Endothelial cell of umbilical vein (primary cell): ENCODE data around the gene RPS8. TPM values are rescaled to one million over a fixed set of nuclear protein-coding genes. Genes with fewer than 3 reads are reported as not detected.

ENCODE experiments used
- BruUV-seq: library from RNA; stranded (reverse); fragments of 400-500 nt; replicated peaks from 2 replicates; lab custom pipeline; 2021; lab: Mats Ljungman, UMichigan
- CTCF ChIA-PET: fragments of 300-600, 350-600 bp; sonication (Branson Sonifier 250); formaldehyde crosslinking; loops from one replicate; lab custom pipeline; 2021; ENCODE audit warnings: antibody characterized with exemption, inconsistent platforms; lab: Charles Lee
- POLR2A ChIA-PET: fragments of 300-600, 350-600 bp; sonication (Branson Sonifier 250); formaldehyde crosslinking; loops from one replicate; lab custom pipeline; 2021; ENCODE audit warnings: antibody characterized with exemption, inconsistent platforms; lab: Charles Lee
- DNase-seq: peaks from one replicate; pipeline ENCODE4 v3.0.0-alpha.2; 2011; ENCODE audit warnings: low read depth, low spot score
- FAIRE-seq: peaks from 2 replicates; lab custom pipeline; 2011; peaks lifted over from hg19 to GRCh38; lab: Jason Lieb, UNC
- H2AFZ ChIP-seq: 2 replicates; pipeline ENCODE4 v1.6.0; 2012; ENCODE audit warnings: low read depth, low read length, control low read depth, inconsistent platforms
- H3K27ac ChIP-seq: 2 replicates; pipeline ENCODE4 v1.5.1; 2011; ENCODE audit warnings: low read depth, mild to moderate bottlenecking, control low read depth, low read length, moderate library complexity; ENCODE audit not compliant: insufficient read depth
- H3K27me3 ChIP-seq, 2 experiments: 2 replicates each; pipeline versions ENCODE4 v1.6.0 to v1.6.1; 2011; ENCODE audit warnings: low read length in 2 of 2, mixed read lengths in 1 of 2; ENCODE audit not compliant: control insufficient read depth in 2 of 2, insufficient read depth in 2 of 2
- H3K36me3 ChIP-seq, 2 experiments: 2 replicates in 1 of 2; 3 replicates in 1 of 2; pipeline ENCODE4 v1.5.1; 2011; ENCODE audit warnings: low read length in 2 of 2, mild to moderate bottlenecking in 1 of 2, moderate library complexity in 1 of 2; ENCODE audit not compliant: control insufficient read depth in 2 of 2, insufficient read depth in 2 of 2; ENCODE audit errors: extremely low read depth in 1 of 2
- H3K4me1 ChIP-seq: 3 replicates; pipeline ENCODE4 v1.5.1; 2011; ENCODE audit warnings: mild to moderate bottlenecking, low read length; ENCODE audit not compliant: control insufficient read depth, insufficient read depth; ENCODE audit errors: extremely low read depth
- H3K4me2 ChIP-seq: 2 replicates; pipeline ENCODE4 v1.6.1; 2011; ENCODE audit warnings: low read length, control low read depth, mixed read lengths; ENCODE audit not compliant: insufficient read depth
- H3K4me3 ChIP-seq, 3 experiments: fragments of 200-600 bp in 1 of 3; sonication (generic), shearing (Covaris generic) in 1 of 3; replicated peaks in 1 of 3; 2 replicates each; pipeline ENCODE4 v1.5.1; 2011 to 2016; ENCODE audit warnings: control low read depth in 3 of 3, low read length in 3 of 3, mild to moderate bottlenecking in 2 of 3, inconsistent platforms in 1 of 3, low read depth in 1 of 3, moderate library complexity in 1 of 3; ENCODE audit not compliant: insufficient read depth in 1 of 3
- H3K79me2 ChIP-seq: 2 replicates; pipeline ENCODE4 v1.6.0; 2012; ENCODE audit warnings: low read length, inconsistent platforms; ENCODE audit not compliant: control insufficient read depth, insufficient read depth
- H3K9ac ChIP-seq: replicated peaks from 2 replicates; pipeline ENCODE3; 2011; ENCODE audit warnings: low read length, control low read depth; ENCODE audit not compliant: insufficient read depth; ENCODE audit errors: extremely low read depth
- H3K9me1 ChIP-seq: replicated peaks from 3 replicates; pipeline ENCODE4 v1.6.0; 2011; ENCODE audit warnings: mild to moderate bottlenecking, low read length; ENCODE audit not compliant: control insufficient read depth, insufficient read depth; ENCODE audit errors: extremely low read depth
- H3K9me3 ChIP-seq: replicated peaks from 2 replicates; pipeline ENCODE4 v1.5.1; 2012; ENCODE audit warnings: low read length, inconsistent platforms; ENCODE audit not compliant: control insufficient read depth, insufficient read depth
- H4K20me1 ChIP-seq: replicated peaks from 2 replicates; pipeline ENCODE3; 2011; ENCODE audit warnings: mild to moderate bottlenecking, low read length; ENCODE audit not compliant: control insufficient read depth, insufficient read depth; ENCODE audit errors: extremely low read depth
- EZH2 ChIP-seq: IDR thresholded peaks from 2 replicates; pipeline ENCODE4 v1.6.1; 2012; ENCODE audit warnings: borderline replicate concordance, low read depth, mild to moderate bottlenecking, moderate library complexity, low read length, inconsistent platforms; ENCODE audit not compliant: severe bottlenecking
- GATA2 ChIP-seq: IDR thresholded peaks from 2 replicates; pipeline ENCODE4 v1.7.0; 2011; ENCODE audit warnings: low read depth, mild to moderate bottlenecking, moderate library complexity, mixed read lengths, low read length; ENCODE audit not compliant: insufficient read length, insufficient read depth
- JUN ChIP-seq: IDR thresholded peaks from 2 replicates; pipeline ENCODE4 v1.6.1; 2011; ENCODE audit warnings: borderline replicate concordance, low read depth; ENCODE audit not compliant: insufficient read length, insufficient read depth
- MYC ChIP-seq: IDR thresholded peaks from one replicate; pipeline ENCODE4 v1.6.1; 2011; ENCODE audit warnings: mild to moderate bottlenecking, low read depth, low read length
- POLR2AphosphoS5 ChIP-seq: IDR thresholded peaks from 2 replicates; pipeline ENCODE4 v1.6.1; 2012; ENCODE audit warnings: low read depth, mild to moderate bottlenecking, control low read depth, low read length, moderate library complexity; ENCODE audit not compliant: insufficient read depth
- dilution Hi-C: fragments of 300-500 bp; cut with MboI; formaldehyde crosslinking; loops from one replicate; pipeline ENCODE4 v1.15.0; 2019; ENCODE audit warnings: low sequenced_read_pairs; ENCODE audit not compliant: extremely low pct_ligation_motif_present
- intact Hi-C: fragments of 100-400 bp; cut with micrococcal nuclease; formaldehyde crosslinking; loops from one replicate; pipeline ENCODE4 v1.10.0; 2022
- polyA plus RNA-seq, 4 experiments: library from polyadenylated mRNA; depleted of rRNA in 3 of 4; stranded (reverse) in 3 of 4; unstranded in 1 of 4; fragments of >200 nt; gene quantifications; 2 replicates each; pipeline versions ENCODE4 v1.2.1 to v1.2.3, GENCODE V29; 2011 to 2012; ENCODE audit warnings: missing spikeins in 1 of 4
- total RNA-seq: library from RNA; stranded (reverse); gene quantifications from 2 replicates; pipeline ENCODE4 v1.2.3, GENCODE V29; 2021
- TF ChIP-seq, protein P1 (sequence below): IDR thresholded peaks from 2 replicates; pipeline ENCODE4 v1.6.1; 2011; ENCODE audit not compliant: insufficient read depth, insufficient read length
- TF ChIP-seq, protein P2 (sequence below), 2 donors: IDR thresholded peaks; 1 replicate in 1 of 2; 2 replicates in 1 of 2; pipeline ENCODE4 v1.5.1; 2011; ENCODE audit warnings: low read length in 2 of 2, mild to moderate bottlenecking in 2 of 2, moderate library complexity in 2 of 2, control low read depth in 1 of 2, inconsistent platforms in 1 of 2, low read depth in 1 of 2; ENCODE audit not compliant: insufficient read depth in 1 of 2; ENCODE audit errors: extremely low read depth in 1 of 2

The RPS8 gene
- total and polyA plus RNA-seq, 2 donors (not counting 3 experiments of a cell fraction or from before 2014, with no cell fraction given) = 1,842 to 2,306 TPM

DNA sequence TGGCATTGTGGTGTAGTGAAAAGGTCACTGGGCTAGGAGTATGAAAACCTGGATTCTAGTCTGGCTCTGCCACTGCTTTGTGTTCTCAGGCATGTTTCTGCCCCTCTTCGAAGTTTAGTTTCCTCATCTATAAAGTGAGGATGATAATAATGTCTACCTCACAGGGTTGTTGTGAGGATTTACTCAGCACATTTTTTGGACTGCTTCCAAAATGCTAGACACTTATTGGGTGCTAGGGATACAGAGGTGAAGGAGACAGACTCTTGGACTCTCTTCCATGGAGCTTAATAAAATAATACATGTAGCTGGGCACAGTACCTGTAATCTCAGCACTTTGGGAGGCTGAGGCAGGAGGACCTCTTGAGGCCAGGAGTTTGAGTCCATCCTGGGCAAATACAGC is 32.1 kb upstream of the RPS8 start:
- POLR2A ChIA-PET = no interaction called here
- Histone ChIP-seq H3K27ac (no peak overlapping the region), H3K9ac (no peak overlapping the region), H2AFZ (no peak overlapping the region), H3K4me2 (no peak overlapping the region), H3K79me2 (peaks cover 46% of the 10 kb centered on the region), H3K4me1 (peaks cover 14% of the 10 kb centered on the region), H3K9me1 (no peaks in the 10 kb centered on the region), H3K27me3 (no peaks in the 10 kb centered on the region), H3K4me3 (no peak overlapping the region), H3K9me3 (no peaks in the 10 kb centered on the region), H4K20me1 (no peaks in the 10 kb centered on the region), H3K36me3 (peaks cover 1 to 3% of the 10 kb centered on the region in 2 experiments)
- dilution Hi-C loops (no loop called here), intact Hi-C loops (no loop called here)
- no TSS peak for BruUV-seq
- no peak for DNase-seq
- no peak for FAIRE-seq
- TF ChIP-seq GATA2 = no peak
- no peak for TF ChIP-seq POLR2AphosphoS5
- no peak for TF ChIP-seq JUN
- TF ChIP-seq, protein P1, sequence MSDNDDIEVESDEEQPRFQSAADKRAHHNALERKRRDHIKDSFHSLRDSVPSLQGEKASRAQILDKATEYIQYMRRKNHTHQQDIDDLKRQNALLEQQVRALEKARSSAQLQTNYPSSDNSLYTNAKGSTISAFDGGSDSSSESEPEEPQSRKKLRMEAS = no peak
- TF ChIP-seq, protein P2, sequence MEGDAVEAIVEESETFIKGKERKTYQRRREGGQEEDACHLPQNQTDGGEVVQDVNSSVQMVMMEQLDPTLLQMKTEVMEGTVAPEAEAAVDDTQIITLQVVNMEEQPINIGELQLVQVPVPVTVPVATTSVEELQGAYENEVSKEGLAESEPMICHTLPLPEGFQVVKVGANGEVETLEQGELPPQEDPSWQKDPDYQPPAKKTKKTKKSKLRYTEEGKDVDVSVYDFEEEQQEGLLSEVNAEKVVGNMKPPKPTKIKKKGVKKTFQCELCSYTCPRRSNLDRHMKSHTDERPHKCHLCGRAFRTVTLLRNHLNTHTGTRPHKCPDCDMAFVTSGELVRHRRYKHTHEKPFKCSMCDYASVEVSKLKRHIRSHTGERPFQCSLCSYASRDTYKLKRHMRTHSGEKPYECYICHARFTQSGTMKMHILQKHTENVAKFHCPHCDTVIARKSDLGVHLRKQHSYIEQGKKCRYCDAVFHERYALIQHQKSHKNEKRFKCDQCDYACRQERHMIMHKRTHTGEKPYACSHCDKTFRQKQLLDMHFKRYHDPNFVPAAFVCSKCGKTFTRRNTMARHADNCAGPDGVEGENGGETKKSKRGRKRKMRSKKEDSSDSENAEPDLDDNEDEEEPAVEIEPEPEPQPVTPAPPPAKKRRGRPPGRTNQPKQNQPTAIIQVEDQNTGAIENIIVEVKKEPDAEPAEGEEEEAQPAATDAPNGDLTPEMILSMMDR (IDR thresholded peaks at IDR 0.05; ENCODE audit: extremely low read depth in 1 of 2, insufficient read depth in 1 of 2, low read depth in 1 of 2, low read length in 2 of 2) = no peak
- TF ChIP-seq MYC = no peak
- no peak for TF ChIP-seq EZH2
- CTCF ChIA-PET = interaction anchor here (4.5 kb wide), 1 partner anchor 13 kb away, joined by 21 read pairs; the partner anchor contains the start of gene RNU5D-1
